HCT116 (cell line): ENCODE measurements around the gene FREM1.

ENCODE experiments used
- CEBPB ChIP-seq: IDR thresholded peaks from 2 replicates; pipeline ENCODE4 v1.6.1; 2012; ENCODE audit warnings: low read depth
- CTCF ChIP-seq, 3 experiments: fragments of 200-600 bp in 1 of 3; sonication (generic) in 1 of 3; IDR thresholded peaks in 2 of 3; conservative IDR thresholded peaks in 1 of 3; 2 replicates each; pipeline ENCODE4 v1.5.1; 2012 to 2017; ENCODE audit warnings: low read depth in 2 of 3, low read length in 2 of 3, antibody characterized with exemption in 1 of 3, borderline replicate concordance in 1 of 3, control low read depth in 1 of 3, mild to moderate bottlenecking in 1 of 3, mixed read lengths in 1 of 3, mixed run types in 1 of 3, moderate library complexity in 1 of 3; ENCODE audit not compliant: insufficient read depth in 1 of 3
- EGR1 ChIP-seq: IDR thresholded peaks from 2 replicates; pipeline ENCODE4 v1.6.1; 2012; ENCODE audit warnings: low read depth
- SIN3A ChIP-seq: IDR thresholded peaks from 2 replicates; pipeline ENCODE4 v1.6.1; 2012; ENCODE audit warnings: low read depth
- ZBTB33 ChIP-seq: IDR thresholded peaks from 2 replicates; pipeline ENCODE4 v1.6.1; 2011; ENCODE audit warnings: mild to moderate bottlenecking, low read length, moderate library complexity; ENCODE audit not compliant: insufficient replicate concordance; ENCODE audit errors: extremely low read depth

- no peak for TF ChIP-seq CTCF (IDR thresholded peaks at IDR 0.05 in 2 of 3, conservative IDR thresholded peaks at IDR 0.05 in 1 of 3; ENCODE audit: borderline replicate concordance in 1 of 3, insufficient read depth in 1 of 3, low read depth in 2 of 3, low read length in 2 of 3)
- no peak for TF ChIP-seq SIN3A
- TF ChIP-seq EGR1 = no peak
- no peak for TF ChIP-seq CEBPB
- no peak for TF ChIP-seq ZBTB33
These were observed 41.2 kb downstream of the FREM1 start for GRCh38 chr9:14868772-14869583.
